GM12872 (cell line): ENCODE measurements around the gene CDK14.

ENCODE experiments used
- CTCF ChIP-seq: IDR thresholded peaks from 3 replicates; pipeline ENCODE4 v1.5.1; 2011; ENCODE audit warnings: low read depth, mild to moderate bottlenecking, low read length, moderate library complexity; ENCODE audit not compliant: insufficient read depth

CDK14 gene

DNA sequence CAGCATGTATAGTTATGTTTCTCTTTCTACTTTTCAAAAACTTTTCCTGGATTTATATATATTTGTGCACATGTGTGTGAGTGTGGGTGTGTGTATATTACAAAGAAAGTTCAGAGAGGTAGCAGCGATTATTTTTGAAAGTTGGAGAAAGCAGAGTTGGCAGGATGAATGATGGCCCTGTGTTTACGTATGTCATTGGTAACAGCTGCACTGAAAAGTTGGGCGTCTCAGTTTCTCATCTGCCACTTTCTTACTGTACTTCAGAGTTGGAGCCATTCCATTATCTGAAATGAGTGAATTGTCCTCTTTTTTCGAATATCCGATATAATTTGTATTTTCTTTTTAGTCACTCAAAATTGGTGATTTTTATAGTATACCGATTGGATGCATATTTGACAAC lies 172.2 kb downstream of the CDK14 start:
- no peak for TF ChIP-seq CTCF

GRCh38 chr7:90769036-90769435 lies 172.9 kb downstream of the CDK14 start:
- TF ChIP-seq CTCF = no peak

DNA sequence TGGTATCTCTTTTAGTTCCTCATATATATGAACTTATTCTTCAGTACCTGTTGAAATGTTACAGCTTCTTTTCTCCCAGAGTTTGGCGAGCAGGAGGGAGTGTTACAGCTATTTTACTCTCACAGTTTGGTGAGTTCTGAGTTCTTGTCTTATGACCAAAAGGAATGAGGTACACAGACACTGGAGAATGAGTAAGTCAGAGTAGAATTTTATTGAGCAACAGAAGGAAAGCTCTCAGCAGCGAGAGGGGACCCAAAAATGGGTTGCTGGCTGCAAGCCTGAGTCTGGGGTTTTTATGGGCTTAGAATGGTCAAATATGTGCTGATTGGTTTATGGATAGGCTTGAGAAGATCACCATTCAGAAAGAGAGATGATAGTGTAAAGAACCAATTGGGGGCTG lies 175.2 kb downstream of the CDK14 start:
- TF ChIP-seq CTCF = no peak

DNA sequence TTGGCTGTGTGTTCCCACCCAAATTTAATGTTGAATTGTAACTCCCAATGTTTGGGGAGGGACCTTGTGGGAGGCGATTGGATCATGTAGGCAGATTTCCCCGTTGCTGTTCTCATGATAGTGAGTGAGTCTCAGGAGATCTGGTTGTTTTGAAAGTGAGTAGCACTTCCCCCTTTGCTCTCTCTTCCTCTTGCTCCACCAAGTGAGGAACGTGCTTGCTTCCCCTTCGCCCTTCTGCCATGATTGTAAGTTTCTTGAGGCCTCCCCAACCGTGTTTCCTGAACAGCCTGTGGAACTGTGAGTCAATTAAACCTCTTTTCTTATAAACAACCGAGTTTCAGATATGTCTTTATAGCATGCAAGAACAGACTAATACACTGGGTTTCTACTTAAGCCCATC lies 176.3 kb downstream of the CDK14 start:
- no peak for TF ChIP-seq CTCF

- TF ChIP-seq CTCF = no peak
Observed at GRCh38 chr7:90773269-90773668, 177.1 kb downstream of the CDK14 start.

DNA sequence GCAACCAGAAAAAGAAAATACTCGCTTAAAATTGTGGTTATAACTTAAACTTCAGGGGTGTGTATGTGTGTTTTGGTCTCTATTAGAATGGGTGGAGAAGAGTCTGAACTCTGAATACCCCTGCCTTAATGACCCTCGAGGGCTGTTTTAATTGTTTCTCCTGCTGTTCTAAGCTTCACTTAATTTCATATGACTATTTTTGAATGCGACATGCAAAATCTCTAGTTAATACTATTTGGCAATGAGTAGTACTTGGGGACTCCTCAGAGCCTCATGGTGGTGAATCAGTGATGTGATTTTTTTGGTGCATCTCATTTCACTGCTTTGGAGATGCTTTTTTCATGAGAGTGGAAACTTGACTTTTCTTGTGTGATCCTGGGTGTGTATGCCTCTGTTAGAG lies 178.6 kb downstream of the CDK14 start:
- TF ChIP-seq CTCF = no peak

DNA sequence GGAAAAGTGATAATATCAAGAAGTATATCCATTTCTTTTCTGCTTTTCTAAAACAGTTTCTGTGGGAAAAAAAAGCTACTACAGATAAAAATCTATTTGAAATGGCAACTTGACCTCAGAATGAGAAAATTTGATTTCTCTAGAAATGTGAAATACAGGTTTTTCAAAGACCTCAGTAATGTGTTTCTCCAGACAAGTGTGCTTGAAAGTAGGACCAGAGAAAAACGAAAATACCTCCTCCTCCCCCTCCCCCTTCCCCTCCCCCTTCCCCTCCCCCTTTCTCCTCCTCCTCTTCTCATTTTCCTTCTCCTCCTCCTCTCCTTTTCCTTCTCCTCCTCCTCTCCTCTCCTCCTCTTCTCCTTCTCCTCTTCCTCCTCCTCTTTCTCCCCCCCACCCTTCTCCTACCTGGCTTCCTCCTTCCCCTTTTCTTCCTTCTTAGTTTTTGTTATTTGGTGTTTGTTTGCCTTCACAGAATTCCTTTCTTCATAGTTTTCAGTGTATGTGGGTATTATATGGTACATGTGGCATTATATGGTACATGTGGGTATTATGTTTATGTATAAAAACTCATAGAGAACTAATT lies 179.4 kb downstream of the CDK14 start:
- TF ChIP-seq CTCF = no peak

GRCh38 chr7:90777041-90777440 lies 180.9 kb downstream of the CDK14 start:
- no peak for TF ChIP-seq CTCF
